Measurements from ENCODE around the gene BASP1.

The BASP1 gene

DNA sequence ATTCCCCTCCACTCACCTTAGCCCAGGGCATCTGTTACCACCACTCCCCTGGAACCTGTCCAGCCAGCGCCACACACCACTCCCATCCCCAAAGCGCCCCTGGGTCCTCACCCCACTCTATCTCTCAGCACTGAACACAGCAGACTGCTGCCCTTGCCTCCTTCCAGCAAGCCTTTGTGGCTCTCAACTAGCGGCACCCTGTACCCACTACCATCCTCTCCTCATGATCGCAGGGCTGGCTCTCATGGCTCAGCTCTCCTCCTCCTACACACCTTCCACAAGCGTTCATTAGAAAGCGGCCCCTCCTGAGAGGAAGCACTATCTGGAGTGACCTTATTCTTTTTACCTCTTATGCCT is 13.3 kb upstream of the BASP1 start:
- Histone ChIP-seq H3K4me3 (ENCODE audit: low read length) (no peak overlapping the region), H3K27me3 (ENCODE audit: insufficient read depth, low read length) (no peaks in the 10 kb centered on the region), H3K9me3 (ENCODE audit: low read length) (no peaks in the 10 kb centered on the region), H3K4me1 (ENCODE audit: insufficient read depth, low read length) (no peaks in the 10 kb centered on the region), H2AFZ (ENCODE audit: low read depth, low read length) (no peak overlapping the region), H3K36me3 (ENCODE audit: insufficient read depth, low read length) (no peaks in the 10 kb centered on the region)

DNA sequence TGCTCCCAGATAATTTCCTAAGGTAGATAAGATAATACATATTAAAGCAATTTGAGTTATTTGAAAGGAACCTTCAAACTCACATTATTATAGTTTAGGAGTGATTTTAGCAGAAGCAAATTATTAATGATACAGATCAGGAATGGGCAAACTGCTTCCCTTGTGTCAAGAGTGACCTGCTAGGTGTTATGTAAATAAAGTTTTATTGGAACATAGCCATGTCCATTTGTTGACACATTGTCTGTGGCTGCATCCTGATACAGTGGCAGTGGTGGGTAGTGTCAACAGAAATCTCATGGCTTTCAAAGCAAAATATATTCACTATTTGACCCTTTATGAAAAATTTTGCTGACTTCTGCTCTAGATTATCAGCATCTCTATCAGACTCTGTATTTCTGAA is 11.4 kb upstream of the BASP1 start:
- H3K4me1 ChIP-seq (ENCODE audit: insufficient read depth, low read length) = no peaks in the 10 kb centered on the region
- no peaks in the 10 kb centered on the region for H3K27me3 ChIP-seq (ENCODE audit: insufficient read depth, low read length)
- no peaks in the 10 kb centered on the region for H3K9me3 ChIP-seq (ENCODE audit: low read length)
- no peaks in the 10 kb centered on the region for H3K36me3 ChIP-seq (ENCODE audit: insufficient read depth, low read length)
- H2AFZ ChIP-seq (ENCODE audit: low read depth, low read length) = no peak overlapping the region
- no peak overlapping the region for H3K4me3 ChIP-seq (ENCODE audit: low read length)

GRCh38 chr5:17212191-17212590 is 5.2 kb upstream of the BASP1 start:
- no peak overlapping the region for H3K4me3 ChIP-seq (ENCODE audit: low read length)
- H2AFZ ChIP-seq (ENCODE audit: low read depth, low read length) = no peak overlapping the region
- H3K27me3 ChIP-seq (ENCODE audit: insufficient read depth, low read length) = no peaks in the 10 kb centered on the region
- peaks cover 10% of the 10 kb centered on the region for H3K4me1 ChIP-seq (ENCODE audit: insufficient read depth, low read length)
- no peaks in the 10 kb centered on the region for H3K9me3 ChIP-seq (ENCODE audit: low read length)
- no peaks in the 10 kb centered on the region for H3K36me3 ChIP-seq (ENCODE audit: insufficient read depth, low read length)

DNA sequence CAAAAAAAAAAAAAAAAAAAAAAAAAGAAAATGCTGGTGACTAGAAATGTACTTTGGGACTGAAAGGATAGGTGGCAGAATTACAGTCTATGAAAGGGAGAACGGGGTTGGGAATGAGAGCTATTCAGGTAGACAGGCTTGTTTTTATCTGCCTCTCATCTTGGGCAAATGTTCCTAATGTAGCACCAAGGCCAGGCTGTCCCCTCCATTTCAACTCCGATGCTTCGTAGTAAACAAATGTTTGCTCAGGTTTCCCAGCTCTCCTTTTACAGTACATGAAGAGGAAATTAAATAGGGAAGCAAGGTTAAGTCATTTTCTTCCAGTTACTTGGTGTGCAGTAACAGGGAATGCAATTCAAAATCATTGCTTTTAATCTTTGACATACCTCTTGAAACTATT is 4.4 kb upstream of the BASP1 start:
- H3K4me1 ChIP-seq (ENCODE audit: insufficient read depth, low read length) = peaks cover 10% of the 10 kb centered on the region
- H3K9me3 ChIP-seq (ENCODE audit: low read length) = no peaks in the 10 kb centered on the region
- no peaks in the 10 kb centered on the region for H3K36me3 ChIP-seq (ENCODE audit: insufficient read depth, low read length)
- no peaks in the 10 kb centered on the region for H3K27me3 ChIP-seq (ENCODE audit: insufficient read depth, low read length)
- no peak overlapping the region for H2AFZ ChIP-seq (ENCODE audit: low read depth, low read length)
- no peak overlapping the region for H3K4me3 ChIP-seq (ENCODE audit: low read length)

- H3K9me3 ChIP-seq (ENCODE audit: low read length) = no peaks in the 10 kb centered on the region
- no peak overlapping the region for H3K4me3 ChIP-seq (ENCODE audit: low read length)
- no peaks in the 10 kb centered on the region for H3K36me3 ChIP-seq (ENCODE audit: insufficient read depth, low read length)
- no peaks in the 10 kb centered on the region for H3K27me3 ChIP-seq (ENCODE audit: insufficient read depth, low read length)
- peaks cover 10% of the 10 kb centered on the region for H3K4me1 ChIP-seq (ENCODE audit: insufficient read depth, low read length)
- no peak overlapping the region for H2AFZ ChIP-seq (ENCODE audit: low read depth, low read length)
Observed at GRCh38 chr5:17213938-17214337, 3.5 kb upstream of the BASP1 start.

GRCh38 chr5:17214893-17215292 is 2.5 kb upstream of the BASP1 start:
- Histone ChIP-seq H3K36me3 (ENCODE audit: insufficient read depth, low read length) (peaks cover 3% of the 10 kb centered on the region), H3K27me3 (ENCODE audit: insufficient read depth, low read length) (no peaks in the 10 kb centered on the region), H3K4me1 (ENCODE audit: insufficient read depth, low read length) (peaks cover 15% of the 10 kb centered on the region), H2AFZ (ENCODE audit: low read depth, low read length) (no peak overlapping the region), H3K4me3 (ENCODE audit: low read length) (peak overlapping the region; percentile 53), H3K9me3 (ENCODE audit: low read length) (no peaks in the 10 kb centered on the region)

GRCh38 chr5:17215361-17215760 is 2.1 kb upstream of the BASP1 start:
- Histone ChIP-seq H3K4me1 (ENCODE audit: insufficient read depth, low read length) (peaks cover 19% of the 10 kb centered on the region), H3K27me3 (ENCODE audit: insufficient read depth, low read length) (no peaks in the 10 kb centered on the region), H3K36me3 (ENCODE audit: insufficient read depth, low read length) (peaks cover 5% of the 10 kb centered on the region), H2AFZ (ENCODE audit: low read depth, low read length) (no peak overlapping the region), H3K9me3 (ENCODE audit: low read length) (no peaks in the 10 kb centered on the region), H3K4me3 (ENCODE audit: low read length) (peak overlapping the region; percentile 53)

DNA sequence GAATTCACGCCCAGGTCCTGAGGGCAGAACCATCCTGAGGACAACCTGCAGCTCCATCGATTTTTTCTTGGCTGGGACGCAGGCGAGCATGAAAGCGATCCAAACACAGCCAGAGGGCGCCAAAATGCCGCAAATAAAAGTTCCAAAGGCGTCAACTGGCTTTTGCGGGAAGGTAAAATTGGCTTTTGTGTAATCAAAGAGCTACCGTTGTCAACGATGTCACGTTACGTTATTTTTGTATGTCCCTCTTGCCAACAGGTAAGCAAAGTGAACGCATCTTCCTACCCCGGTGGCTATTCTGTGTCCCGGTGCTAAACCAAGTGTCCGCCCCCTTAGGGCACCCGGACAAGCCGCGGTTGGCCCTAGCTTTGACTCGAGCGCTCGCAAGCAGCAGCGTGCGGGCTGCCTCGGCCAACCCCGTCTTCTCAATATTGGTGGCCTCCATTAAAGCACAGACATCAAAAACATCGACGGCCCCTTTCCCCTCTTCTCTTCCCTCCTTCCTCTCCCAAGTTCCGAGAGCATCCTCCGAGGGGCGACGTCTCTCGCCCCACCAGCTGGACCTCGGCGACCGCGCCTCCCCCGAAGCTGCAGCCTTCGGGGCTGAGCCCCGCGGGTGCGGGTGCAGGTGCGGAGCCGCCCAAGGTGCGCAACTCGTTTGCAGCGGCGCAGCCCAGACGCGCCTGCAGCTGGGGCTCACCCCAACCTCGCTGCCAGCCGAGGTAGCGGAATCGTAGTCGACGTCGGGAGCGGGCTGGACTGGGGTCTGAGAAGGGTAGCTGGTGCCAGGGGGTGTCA is 1.1 kb upstream of the BASP1 start:
- peaks cover 10% of the 10 kb centered on the region for H3K36me3 ChIP-seq (ENCODE audit: insufficient read depth, low read length)
- H2AFZ ChIP-seq (ENCODE audit: low read depth, low read length) = peak overlapping the region; percentile 94
- no peaks in the 10 kb centered on the region for H3K27me3 ChIP-seq (ENCODE audit: insufficient read depth, low read length)
- H3K4me1 ChIP-seq (ENCODE audit: insufficient read depth, low read length) = peaks cover 23% of the 10 kb centered on the region
- no peaks in the 10 kb centered on the region for H3K9me3 ChIP-seq (ENCODE audit: low read length)
- peak overlapping the region; percentile 53 for H3K4me3 ChIP-seq (ENCODE audit: low read length)

- Histone ChIP-seq H3K9me3 (ENCODE audit: low read length) (no peaks in the 10 kb centered on the region), H3K27me3 (ENCODE audit: insufficient read depth, low read length) (no peaks in the 10 kb centered on the region), H3K36me3 (ENCODE audit: insufficient read depth, low read length) (peaks cover 11% of the 10 kb centered on the region), H3K4me3 (ENCODE audit: low read length) (peak overlapping the region; percentile 53), H3K4me1 (ENCODE audit: insufficient read depth, low read length) (peaks cover 26% of the 10 kb centered on the region), H2AFZ (ENCODE audit: low read depth, low read length) (peak overlapping the region; percentile 94)
Observed at GRCh38 chr5:17216974-17217492, 398 bp upstream of the BASP1 start.

DNA sequence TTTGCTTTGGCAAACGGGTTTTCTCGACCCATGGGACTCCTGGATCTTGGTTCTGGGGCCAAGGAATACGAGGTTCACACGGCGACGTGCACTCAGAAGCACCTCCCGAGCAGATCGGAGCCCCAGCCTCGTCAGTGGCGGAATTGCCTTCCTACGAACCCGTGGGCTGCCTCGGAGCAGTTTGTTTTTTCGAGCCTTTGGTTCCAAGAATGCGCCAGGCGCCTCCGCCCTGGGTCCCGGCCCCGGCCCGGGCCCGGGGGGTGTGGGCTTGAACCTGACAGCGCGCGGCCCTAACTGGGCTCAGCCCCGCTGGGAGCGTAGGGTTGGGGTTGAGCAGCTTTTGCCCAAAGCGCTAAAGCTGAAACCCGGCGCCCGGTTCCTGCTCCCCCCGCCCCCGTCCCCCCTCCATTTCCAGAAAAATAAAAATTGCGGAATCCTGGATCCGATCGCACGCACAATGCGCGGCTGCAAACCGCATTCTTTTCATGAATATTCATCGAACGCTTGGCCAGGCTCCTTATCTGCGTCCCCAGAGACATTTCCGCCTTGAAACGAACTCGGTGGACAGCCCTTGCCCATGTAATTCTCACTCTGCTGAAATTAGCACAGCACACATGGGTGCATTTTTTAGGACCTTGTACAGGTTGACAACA is 1.0 kb downstream of the BASP1 start:
- Histone ChIP-seq H2AFZ (ENCODE audit: low read depth, low read length) (peak overlapping the region; percentile 52), H3K9me3 (ENCODE audit: low read length) (no peaks in the 10 kb centered on the region), H3K4me3 (ENCODE audit: low read length) (peak overlapping the region; percentile 88), H3K27me3 (ENCODE audit: insufficient read depth, low read length) (no peaks in the 10 kb centered on the region), H3K36me3 (ENCODE audit: insufficient read depth, low read length) (peaks cover 18% of the 10 kb centered on the region), H3K4me1 (ENCODE audit: insufficient read depth, low read length) (peaks cover 39% of the 10 kb centered on the region)

GRCh38 chr5:17219006-17219422 is 1.6 kb downstream of the BASP1 start:
- no peaks in the 10 kb centered on the region for H3K27me3 ChIP-seq (ENCODE audit: insufficient read depth, low read length)
- peak overlapping the region; percentile 88 for H3K4me3 ChIP-seq (ENCODE audit: low read length)
- peaks cover 41% of the 10 kb centered on the region for H3K4me1 ChIP-seq (ENCODE audit: insufficient read depth, low read length)
- H3K9me3 ChIP-seq (ENCODE audit: low read length) = no peaks in the 10 kb centered on the region
- H3K36me3 ChIP-seq (ENCODE audit: insufficient read depth, low read length) = peaks cover 18% of the 10 kb centered on the region
- H2AFZ ChIP-seq (ENCODE audit: low read depth, low read length) = peak overlapping the region; percentile 52

GRCh38 chr5:17219469-17219868 is 2.0 kb downstream of the BASP1 start:
- Histone ChIP-seq H2AFZ (ENCODE audit: low read depth, low read length) (no peak overlapping the region), H3K4me3 (ENCODE audit: low read length) (peak overlapping the region; percentile 88), H3K9me3 (ENCODE audit: low read length) (no peaks in the 10 kb centered on the region), H3K36me3 (ENCODE audit: insufficient read depth, low read length) (peaks cover 19% of the 10 kb centered on the region), H3K4me1 (ENCODE audit: insufficient read depth, low read length) (peaks cover 36% of the 10 kb centered on the region), H3K27me3 (ENCODE audit: insufficient read depth, low read length) (no peaks in the 10 kb centered on the region)

GRCh38 chr5:17219992-17220391 is 2.6 kb downstream of the BASP1 start:
- Histone ChIP-seq H3K4me3 (ENCODE audit: low read length) (peak overlapping the region; percentile 88), H3K9me3 (ENCODE audit: low read length) (no peaks in the 10 kb centered on the region), H3K27me3 (ENCODE audit: insufficient read depth, low read length) (no peaks in the 10 kb centered on the region), H3K36me3 (ENCODE audit: insufficient read depth, low read length) (peaks cover 24% of the 10 kb centered on the region), H2AFZ (ENCODE audit: low read depth, low read length) (no peak overlapping the region), H3K4me1 (ENCODE audit: insufficient read depth, low read length) (peaks cover 36% of the 10 kb centered on the region)

Data from neuron (in vitro differentiated cells).